Measurements from ENCODE around the gene CHTOP.

DNA sequence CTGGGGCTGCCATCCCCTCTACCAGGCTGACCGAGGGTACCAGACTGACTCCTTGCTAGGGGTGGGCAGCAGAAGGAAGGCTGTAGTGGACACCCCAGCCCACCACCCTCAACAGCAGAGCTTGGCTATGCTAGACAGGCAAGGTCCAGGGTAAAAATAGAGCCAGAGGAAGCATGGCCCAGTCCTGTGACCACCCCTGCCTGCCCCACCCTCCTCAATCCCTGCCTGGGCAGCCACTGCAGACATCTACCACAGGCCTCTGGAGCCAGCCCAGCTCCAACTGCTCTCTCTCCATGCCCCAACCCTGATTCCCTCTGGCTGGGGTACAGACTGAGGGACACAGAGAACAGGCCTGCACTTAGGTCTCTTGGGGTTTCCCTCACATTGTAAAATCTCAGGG lies 3.9 kb upstream of the CHTOP start:
- TF ChIP-seq, protein P1, sequence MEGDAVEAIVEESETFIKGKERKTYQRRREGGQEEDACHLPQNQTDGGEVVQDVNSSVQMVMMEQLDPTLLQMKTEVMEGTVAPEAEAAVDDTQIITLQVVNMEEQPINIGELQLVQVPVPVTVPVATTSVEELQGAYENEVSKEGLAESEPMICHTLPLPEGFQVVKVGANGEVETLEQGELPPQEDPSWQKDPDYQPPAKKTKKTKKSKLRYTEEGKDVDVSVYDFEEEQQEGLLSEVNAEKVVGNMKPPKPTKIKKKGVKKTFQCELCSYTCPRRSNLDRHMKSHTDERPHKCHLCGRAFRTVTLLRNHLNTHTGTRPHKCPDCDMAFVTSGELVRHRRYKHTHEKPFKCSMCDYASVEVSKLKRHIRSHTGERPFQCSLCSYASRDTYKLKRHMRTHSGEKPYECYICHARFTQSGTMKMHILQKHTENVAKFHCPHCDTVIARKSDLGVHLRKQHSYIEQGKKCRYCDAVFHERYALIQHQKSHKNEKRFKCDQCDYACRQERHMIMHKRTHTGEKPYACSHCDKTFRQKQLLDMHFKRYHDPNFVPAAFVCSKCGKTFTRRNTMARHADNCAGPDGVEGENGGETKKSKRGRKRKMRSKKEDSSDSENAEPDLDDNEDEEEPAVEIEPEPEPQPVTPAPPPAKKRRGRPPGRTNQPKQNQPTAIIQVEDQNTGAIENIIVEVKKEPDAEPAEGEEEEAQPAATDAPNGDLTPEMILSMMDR (conservative IDR thresholded peaks at IDR 0.05; ENCODE audit: low read depth, low read length), result no peak
- TF ChIP-seq CEBPB (IDR thresholded peaks at IDR 0.05; ENCODE audit: low read depth, low read length), result no peak
- no peak for TF ChIP-seq MXI1 (IDR thresholded peaks at IDR 0.05; ENCODE audit: borderline replicate concordance, low read depth, low read length)
- TF ChIP-seq RCOR1 (IDR thresholded peaks at IDR 0.05; ENCODE audit: insufficient replicate concordance, low read length), result no peak
- TF ChIP-seq POLR2A (IDR thresholded peaks at IDR 0.05; ENCODE audit: low read depth, low read length), result no peak
- TF ChIP-seq MAFK (IDR thresholded peaks at IDR 0.05; ENCODE audit: low read depth, low read length), result no peak
